ENCODE results near the gene NEMP2. TPM values are rescaled to one million over a fixed set of nuclear protein-coding genes. Genes with fewer than 3 reads are reported as not detected.

NEMP2 gene
- total and polyA plus RNA-seq, 4 donors: 5.7 to 6.9 (median 5.8) TPM

- Histone ChIP-seq H3K27ac (ENCODE audit: low read depth, low read length) (no peak overlapping the region), H3K9me3 (ENCODE audit: control insufficient read depth, insufficient read depth, low read length) (no peaks in the 10 kb centered on the region), H3K4me1 (ENCODE audit: control insufficient read depth, insufficient read depth, low read length) (no peaks in the 10 kb centered on the region), H3K4me3 (ENCODE audit: low read depth, low read length) (no peak overlapping the region), H3K27me3 (ENCODE audit: control insufficient read depth, insufficient read depth, low read length) (no peaks in the 10 kb centered on the region), H3K36me3 (ENCODE audit: control insufficient read depth, insufficient read depth, low read length) (no peaks in the 10 kb centered on the region)
- no peak for DNase-seq (ENCODE audit: low read depth in 4 of 6, low spot score in 6 of 6)
- 87% methylated on average over 7 of the region's 8 CpGs for WGBS (ENCODE audit: insufficient coverage)
Measured at GRCh38 chr2:190458352-190459107, 76.0 kb downstream of the NEMP2 start.

- no CpG with 5 or more reads among the region's 2 CpGs for WGBS (ENCODE audit: insufficient coverage)
- H3K4me1 ChIP-seq (ENCODE audit: control insufficient read depth, insufficient read depth, low read length): no peaks in the 10 kb centered on the region
- no peak for DNase-seq (ENCODE audit: low read depth in 4 of 6, low spot score in 6 of 6)
- no peaks in the 10 kb centered on the region for H3K27me3 ChIP-seq (ENCODE audit: control insufficient read depth, insufficient read depth, low read length)
- H3K27ac ChIP-seq (ENCODE audit: low read depth, low read length): no peak overlapping the region
- no peaks in the 10 kb centered on the region for H3K9me3 ChIP-seq (ENCODE audit: control insufficient read depth, insufficient read depth, low read length)
- H3K4me3 ChIP-seq (ENCODE audit: low read depth, low read length): no peak overlapping the region
- no peaks in the 10 kb centered on the region for H3K36me3 ChIP-seq (ENCODE audit: control insufficient read depth, insufficient read depth, low read length)
Measured at GRCh38 chr2:190457256-190457655, 77.3 kb downstream of the NEMP2 start.

GRCh38 chr2:190456833-190457232 is 77.7 kb downstream of the NEMP2 start:
- Histone ChIP-seq H3K27me3 (ENCODE audit: control insufficient read depth, insufficient read depth, low read length) (no peaks in the 10 kb centered on the region), H3K4me1 (ENCODE audit: control insufficient read depth, insufficient read depth, low read length) (no peaks in the 10 kb centered on the region), H3K4me3 (ENCODE audit: low read depth, low read length) (no peak overlapping the region), H3K36me3 (ENCODE audit: control insufficient read depth, insufficient read depth, low read length) (no peaks in the 10 kb centered on the region), H3K9me3 (ENCODE audit: control insufficient read depth, insufficient read depth, low read length) (no peaks in the 10 kb centered on the region), H3K27ac (ENCODE audit: low read depth, low read length) (no peak overlapping the region)
- 92% methylated on average over 6 of the region's 7 CpGs for whole genome bisulfite sequencing (ENCODE audit: insufficient coverage)
- no peak for DNase-seq (ENCODE audit: low read depth in 4 of 6, low spot score in 6 of 6)

- no peaks in the 10 kb centered on the region for H3K36me3 ChIP-seq (ENCODE audit: control insufficient read depth, insufficient read depth, low read length)
- WGBS (ENCODE audit: insufficient coverage): 95% methylated on average over 7 of the region's 7 CpGs
- H3K27me3 ChIP-seq (ENCODE audit: control insufficient read depth, insufficient read depth, low read length): no peaks in the 10 kb centered on the region
- H3K4me3 ChIP-seq (ENCODE audit: low read depth, low read length): no peak overlapping the region
- H3K9me3 ChIP-seq (ENCODE audit: control insufficient read depth, insufficient read depth, low read length): no peaks in the 10 kb centered on the region
- no peaks in the 10 kb centered on the region for H3K4me1 ChIP-seq (ENCODE audit: control insufficient read depth, insufficient read depth, low read length)
- no peak for DNase-seq (ENCODE audit: low read depth in 4 of 6, low spot score in 6 of 6)
- no peak overlapping the region for H3K27ac ChIP-seq (ENCODE audit: low read depth, low read length)
Measured at GRCh38 chr2:190455358-190456095, 79.0 kb downstream of the NEMP2 start.

- DNase-seq (ENCODE audit: low read depth in 4 of 6, low spot score in 6 of 6): no peak
- H3K36me3 ChIP-seq (ENCODE audit: control insufficient read depth, insufficient read depth, low read length): no peaks in the 10 kb centered on the region
- no peak overlapping the region for H3K4me3 ChIP-seq (ENCODE audit: low read depth, low read length)
- no peaks in the 10 kb centered on the region for H3K4me1 ChIP-seq (ENCODE audit: control insufficient read depth, insufficient read depth, low read length)
- H3K27me3 ChIP-seq (ENCODE audit: control insufficient read depth, insufficient read depth, low read length): no peaks in the 10 kb centered on the region
- no peaks in the 10 kb centered on the region for H3K9me3 ChIP-seq (ENCODE audit: control insufficient read depth, insufficient read depth, low read length)
- no peak overlapping the region for H3K27ac ChIP-seq (ENCODE audit: low read depth, low read length)
- no CpG with 5 or more reads among the region's 2 CpGs for WGBS (ENCODE audit: insufficient coverage)
Measured at GRCh38 chr2:190454795-190455194, 79.7 kb downstream of the NEMP2 start.

Small RNA genes within 50 kb of the gene (small RNA-seq; reads per million reads assigned to genes)
- not detected for gene RN7SKP179 (ENCODE audit: low replicate concordance)

Other genes starting within 250 kb of the NEMP2 start
- gene HIBCH, start 214.9 kb downstream of the NEMP2 start, total RNA-seq: 10 to 100 TPM; 39.5 to 42.1 TPM
- 10 to 100 TPM; 55.5 to 56.0 TPM for gene HIBCH, start 214.9 kb downstream of the NEMP2 start, polyA plus RNA-seq (ENCODE audit: insufficient read length in 2 of 2)
- 10 to 100 TPM; 15.3 to 25.4 TPM for gene INPP1, start 191.1 kb downstream of the NEMP2 start, total RNA-seq
- gene INPP1, start 191.1 kb downstream of the NEMP2 start, polyA plus RNA-seq (ENCODE audit: insufficient read length in 2 of 2): 10 to 100 TPM; 45.2 to 58.3 TPM
- gene MFSD6, start 126.4 kb downstream of the NEMP2 start, total RNA-seq: 10 to 100 TPM; 15.0 to 52.0 TPM
- gene MFSD6, start 126.4 kb downstream of the NEMP2 start, polyA plus RNA-seq (ENCODE audit: insufficient read length in 2 of 2): 10 to 100 TPM; 40.1 to 44.5 TPM
- gene NAB1, start 114.4 kb upstream of the NEMP2 start, total RNA-seq: 10 to 100 TPM; 72.0 to 88.1 TPM
- gene NAB1, start 114.4 kb upstream of the NEMP2 start, polyA plus RNA-seq (ENCODE audit: insufficient read length in 2 of 2): 10 to 100 TPM; 35.8 to 41.0 TPM

Data from spinal cord (tissue), 10 donors.